Vagina (tissue), 2 donors: ENCODE data around the gene MRPL24.

Experiments
- POLR2A ChIP-seq, 2 donors: fragments of 450-650 bp; IDR thresholded peaks; one replicate each; pipeline ENCODE4 v1.6.1; 2017; ENCODE audit warnings: antibody characterized with exemption in 2 of 2, mild to moderate bottlenecking in 2 of 2, moderate library complexity in 2 of 2
- POLR2AphosphoS5 ChIP-seq, 2 donors: sonication (generic); formaldehyde crosslinking; IDR thresholded peaks; one replicate each; pipeline ENCODE4 v1.9.0; 2017; ENCODE audit warnings: antibody characterized with exemption in 2 of 2, mild to moderate bottlenecking in 2 of 2, low read depth in 1 of 2; ENCODE audit not compliant: insufficient read depth in 1 of 2
- TF ChIP-seq, protein P1 (sequence below), 3 experiments: fragments of 450-650 bp in 2 of 3; fragments of 200-600 bp in 1 of 3; sonication (generic) in 1 of 3; IDR thresholded peaks; one replicate each; pipeline ENCODE4 v1.5.1; 2017 to 2019; ENCODE audit warnings: antibody characterized with exemption in 3 of 3, mild to moderate bottlenecking in 2 of 3, moderate library complexity in 2 of 3

DNA sequence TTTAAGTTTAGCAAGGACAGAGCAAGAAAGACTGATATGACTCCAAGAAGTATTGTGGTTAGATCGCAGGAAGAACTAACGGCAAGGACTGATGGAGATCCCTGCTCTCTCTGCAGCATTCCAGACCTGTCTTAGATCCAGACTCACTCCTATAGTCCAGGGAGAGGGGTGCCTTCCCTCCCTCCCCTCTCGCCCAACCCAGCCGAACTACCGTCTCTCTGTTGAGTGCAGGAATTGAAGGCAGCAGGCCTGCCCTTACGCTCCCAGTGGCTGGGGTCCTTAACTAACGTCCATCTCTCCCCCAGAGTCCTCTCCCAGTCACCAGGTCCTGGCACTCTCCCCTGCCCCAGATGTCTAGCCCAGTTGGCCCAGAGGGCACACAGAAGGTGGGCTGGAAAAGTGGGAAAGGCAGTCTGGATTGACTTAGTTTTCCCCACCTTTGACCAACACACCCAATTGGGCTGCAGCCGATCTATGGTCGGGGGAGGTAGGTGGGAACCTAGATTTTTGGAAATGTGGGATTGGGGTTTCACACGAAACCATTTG lies 36.6 kb downstream of the MRPL24 start:
- TF ChIP-seq, protein P1, sequence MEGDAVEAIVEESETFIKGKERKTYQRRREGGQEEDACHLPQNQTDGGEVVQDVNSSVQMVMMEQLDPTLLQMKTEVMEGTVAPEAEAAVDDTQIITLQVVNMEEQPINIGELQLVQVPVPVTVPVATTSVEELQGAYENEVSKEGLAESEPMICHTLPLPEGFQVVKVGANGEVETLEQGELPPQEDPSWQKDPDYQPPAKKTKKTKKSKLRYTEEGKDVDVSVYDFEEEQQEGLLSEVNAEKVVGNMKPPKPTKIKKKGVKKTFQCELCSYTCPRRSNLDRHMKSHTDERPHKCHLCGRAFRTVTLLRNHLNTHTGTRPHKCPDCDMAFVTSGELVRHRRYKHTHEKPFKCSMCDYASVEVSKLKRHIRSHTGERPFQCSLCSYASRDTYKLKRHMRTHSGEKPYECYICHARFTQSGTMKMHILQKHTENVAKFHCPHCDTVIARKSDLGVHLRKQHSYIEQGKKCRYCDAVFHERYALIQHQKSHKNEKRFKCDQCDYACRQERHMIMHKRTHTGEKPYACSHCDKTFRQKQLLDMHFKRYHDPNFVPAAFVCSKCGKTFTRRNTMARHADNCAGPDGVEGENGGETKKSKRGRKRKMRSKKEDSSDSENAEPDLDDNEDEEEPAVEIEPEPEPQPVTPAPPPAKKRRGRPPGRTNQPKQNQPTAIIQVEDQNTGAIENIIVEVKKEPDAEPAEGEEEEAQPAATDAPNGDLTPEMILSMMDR (IDR thresholded peaks at IDR 0.05), result no peak
- TF ChIP-seq POLR2AphosphoS5 (IDR thresholded peaks at IDR 0.05; ENCODE audit: insufficient read depth in 1 of 2, low read depth in 1 of 2) (no peak), POLR2A (IDR thresholded peaks at IDR 0.05) (no peak)
